Measurements from ENCODE around the gene TOMM70.

GRCh38 chr3:100407164-100407563 is 6.3 kb upstream of the TOMM70 start:
- TF ChIP-seq CTCF (IDR thresholded peaks at IDR 0.05) (no peak), POLR2A (IDR thresholded peaks at IDR 0.05) (no peak)
